HUES48 (cell line): ENCODE data around the gene CST7.
"Not testable (repeated sequence)": the region's sequence is repeated elsewhere in the genome, so short reads cannot be mapped to it uniquely, and the experiment has no call there.

Experiments
- H3K27ac ChIP-seq: one replicate; pipeline ENCODE4 v1.7.0; 2013; ENCODE audit warnings: low read depth, low read length, inconsistent platforms
- H3K27me3 ChIP-seq: 2 replicates; pipeline ENCODE4 v1.6.1; 2013; ENCODE audit warnings: mild to moderate bottlenecking, low read length; ENCODE audit not compliant: control insufficient read depth, insufficient read depth
- H3K36me3 ChIP-seq: 2 replicates; pipeline ENCODE4 v1.6.1; 2013; ENCODE audit warnings: low read length; ENCODE audit not compliant: control insufficient read depth, insufficient read depth
- H3K4me1 ChIP-seq: 2 replicates; pipeline ENCODE4 v1.6.1; 2013; ENCODE audit warnings: mild to moderate bottlenecking, low read length; ENCODE audit not compliant: control insufficient read depth, insufficient read depth
- H3K4me3 ChIP-seq: 2 replicates; pipeline ENCODE4 v1.5.1; 2013; ENCODE audit warnings: mild to moderate bottlenecking, low read depth, low read length
- H3K9ac ChIP-seq: 2 replicates; pipeline ENCODE4 v1.6.1; 2013; ENCODE audit warnings: mild to moderate bottlenecking, low read depth, low read length, moderate library complexity
- H3K9me3 ChIP-seq: 2 replicates; pipeline ENCODE4 v1.6.1; 2013; ENCODE audit warnings: low read length; ENCODE audit not compliant: control insufficient read depth, insufficient read depth

Gene CST7

GRCh38 chr20:24998631-24999445, 49.8 kb downstream of the CST7 start:
- Histone ChIP-seq H3K36me3 (no peaks in the 10 kb centered on the region), H3K9me3 (no peaks in the 10 kb centered on the region), H3K27me3 (0 out of 2 replicates have a peak, but pooled peaks cover 6% of the 10 kb centered on the region), H3K4me3 (no peak overlapping the region), H3K4me1 (peaks cover 4% of the 10 kb centered on the region; the same call in 1 of the 2 replicates), H3K27ac (no peak overlapping the region), H3K9ac (no peak overlapping the region)

GRCh38 chr20:24999568-24999967, 50.5 kb downstream of the CST7 start:
- H3K36me3 ChIP-seq: no peaks in the 10 kb centered on the region
- no peaks in the 10 kb centered on the region for H3K9me3 ChIP-seq
- H3K27ac ChIP-seq: no peak overlapping the region
- no peak overlapping the region for H3K4me3 ChIP-seq
- H3K27me3 ChIP-seq: 0 out of 2 replicates have a peak, but pooled peaks cover 5% of the 10 kb centered on the region
- H3K9ac ChIP-seq: no peak overlapping the region
- peaks cover 4% of the 10 kb centered on the region; the same call in 1 of the 2 replicates for H3K4me1 ChIP-seq

GRCh38 chr20:25000268-25000801, 51.3 kb downstream of the CST7 start:
- Histone ChIP-seq H3K27ac (no peak overlapping the region), H3K4me1 (peaks cover 4% of the 10 kb centered on the region; the same call in 1 of the 2 replicates), H3K9ac (no peak overlapping the region), H3K36me3 (no peaks in the 10 kb centered on the region), H3K27me3 (0 out of 2 replicates have a peak, but pooled peaks cover 5% of the 10 kb centered on the region), H3K9me3 (no peaks in the 10 kb centered on the region), H3K4me3 (no peak overlapping the region)

- H3K27ac ChIP-seq, H3K4me1 ChIP-seq, H3K36me3 ChIP-seq, H3K4me3 ChIP-seq, H3K9ac ChIP-seq, H3K9me3 ChIP-seq, H3K27me3 ChIP-seq: not testable (repeated sequence)
These were observed 52.3 kb downstream of the CST7 start for GRCh38 chr20:25001323-25001722.

GRCh38 chr20:25003002-25003401, 53.9 kb downstream of the CST7 start:
- Histone ChIP-seq H3K27ac (no peak overlapping the region), H3K9me3 (no peaks in the 10 kb centered on the region), H3K4me3 (no peak overlapping the region), H3K27me3 (0 out of 2 replicates have a peak, but pooled peaks cover 5% of the 10 kb centered on the region), H3K9ac (no peak overlapping the region), H3K36me3 (no peaks in the 10 kb centered on the region), H3K4me1 (no peaks in the 10 kb centered on the region)

GRCh38 chr20:25005220-25005619, 56.2 kb downstream of the CST7 start:
- H3K4me1 ChIP-seq: no peaks in the 10 kb centered on the region
- no peak overlapping the region for H3K4me3 ChIP-seq
- H3K36me3 ChIP-seq: no peaks in the 10 kb centered on the region
- H3K9ac ChIP-seq: no peak overlapping the region
- no peaks in the 10 kb centered on the region for H3K9me3 ChIP-seq
- H3K27me3 ChIP-seq: no peaks in the 10 kb centered on the region
- no peak overlapping the region for H3K27ac ChIP-seq

GRCh38 chr20:25005661-25006060, 56.6 kb downstream of the CST7 start:
- Histone ChIP-seq H3K4me1 (no peaks in the 10 kb centered on the region), H3K9ac (no peak overlapping the region), H3K27ac (no peak overlapping the region), H3K4me3 (no peak overlapping the region), H3K36me3 (no peaks in the 10 kb centered on the region), H3K9me3 (no peaks in the 10 kb centered on the region), H3K27me3 (no peaks in the 10 kb centered on the region)

GRCh38 chr20:25006431-25007167, 57.5 kb downstream of the CST7 start:
- H3K27me3 ChIP-seq: no peaks in the 10 kb centered on the region
- H3K4me3 ChIP-seq: no peak overlapping the region
- H3K9ac ChIP-seq: no peak overlapping the region
- no peak overlapping the region for H3K27ac ChIP-seq
- H3K36me3 ChIP-seq: no peaks in the 10 kb centered on the region
- H3K4me1 ChIP-seq: no peaks in the 10 kb centered on the region
- H3K9me3 ChIP-seq: no peaks in the 10 kb centered on the region

GRCh38 chr20:25007491-25008305, 58.6 kb downstream of the CST7 start:
- Histone ChIP-seq H3K4me3 (no peak overlapping the region), H3K9ac (no peak overlapping the region), H3K27ac (no peak overlapping the region), H3K36me3 (no peaks in the 10 kb centered on the region), H3K9me3 (no peaks in the 10 kb centered on the region), H3K27me3 (no peaks in the 10 kb centered on the region), H3K4me1 (no peaks in the 10 kb centered on the region)

- no peaks in the 10 kb centered on the region for H3K27me3 ChIP-seq
- no peaks in the 10 kb centered on the region for H3K4me1 ChIP-seq
- no peak overlapping the region for H3K27ac ChIP-seq
- no peak overlapping the region for H3K4me3 ChIP-seq
- H3K9ac ChIP-seq: no peak overlapping the region
- H3K9me3 ChIP-seq: no peaks in the 10 kb centered on the region
- no peaks in the 10 kb centered on the region for H3K36me3 ChIP-seq
These were observed 59.5 kb downstream of the CST7 start for GRCh38 chr20:25008388-25009217.
